ENCODE measurements around the gene PRR5. TPM values are rescaled to one million over a fixed set of nuclear protein-coding genes. Genes with fewer than 3 reads are reported as not detected.

PRR5 gene
- total and polyA plus RNA-seq, 2 donors (not counting 1 experiment from before 2014, with no cell fraction given): 2.4 to 8.6 TPM

- Histone ChIP-seq H4K20me1 (ENCODE audit: control insufficient read depth, extremely low read depth, insufficient read depth, low read length) (no peaks in the 10 kb centered on the region), H3K4me1 (ENCODE audit: control insufficient read depth, extremely low read depth, insufficient read depth, low read length) (peaks cover 9% of the 10 kb centered on the region), H2AFZ (ENCODE audit: low read length) (no peak overlapping the region), H3K4me2 (ENCODE audit: extremely low read depth, insufficient read depth, low read length) (no peak overlapping the region), H3K27ac (ENCODE audit: insufficient read depth, low read length) (no peak overlapping the region), H3K36me3 (ENCODE audit: control insufficient read depth, insufficient read depth, low read length) (no peaks in the 10 kb centered on the region), H3K9ac (ENCODE audit: insufficient read depth, low read length) (no peak overlapping the region), H3K4me3 (replicated peaks in 1 of 4; ENCODE audit: control extremely low read depth in 1 of 4, insufficient read depth in 1 of 4, low read depth in 3 of 4, low read length in 4 of 4) (no peak overlapping the region), H3K9me3 (ENCODE audit: control insufficient read depth, insufficient read depth, low read depth, low read length) (no peaks in the 10 kb centered on the region), H3K27me3 (ENCODE audit: control insufficient read depth, insufficient read depth, low read length) (no peaks in the 10 kb centered on the region), H3K79me2 (ENCODE audit: control insufficient read depth, insufficient read depth, low read length) (no peaks in the 10 kb centered on the region)
- DNase-seq (ENCODE audit: low read depth in 2 of 2): no peak
- TF ChIP-seq, protein P1, sequence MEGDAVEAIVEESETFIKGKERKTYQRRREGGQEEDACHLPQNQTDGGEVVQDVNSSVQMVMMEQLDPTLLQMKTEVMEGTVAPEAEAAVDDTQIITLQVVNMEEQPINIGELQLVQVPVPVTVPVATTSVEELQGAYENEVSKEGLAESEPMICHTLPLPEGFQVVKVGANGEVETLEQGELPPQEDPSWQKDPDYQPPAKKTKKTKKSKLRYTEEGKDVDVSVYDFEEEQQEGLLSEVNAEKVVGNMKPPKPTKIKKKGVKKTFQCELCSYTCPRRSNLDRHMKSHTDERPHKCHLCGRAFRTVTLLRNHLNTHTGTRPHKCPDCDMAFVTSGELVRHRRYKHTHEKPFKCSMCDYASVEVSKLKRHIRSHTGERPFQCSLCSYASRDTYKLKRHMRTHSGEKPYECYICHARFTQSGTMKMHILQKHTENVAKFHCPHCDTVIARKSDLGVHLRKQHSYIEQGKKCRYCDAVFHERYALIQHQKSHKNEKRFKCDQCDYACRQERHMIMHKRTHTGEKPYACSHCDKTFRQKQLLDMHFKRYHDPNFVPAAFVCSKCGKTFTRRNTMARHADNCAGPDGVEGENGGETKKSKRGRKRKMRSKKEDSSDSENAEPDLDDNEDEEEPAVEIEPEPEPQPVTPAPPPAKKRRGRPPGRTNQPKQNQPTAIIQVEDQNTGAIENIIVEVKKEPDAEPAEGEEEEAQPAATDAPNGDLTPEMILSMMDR (conservative IDR thresholded peaks at IDR 0.05 in 1 of 2, IDR thresholded peaks at IDR 0.05 in 1 of 2; ENCODE audit: low read depth in 1 of 2, low read length in 2 of 2): no peak
- TF ChIP-seq EZH2 (IDR thresholded peaks at IDR 0.05; ENCODE audit: low read length, missing control alignments): no peak
These were observed 18.1 kb upstream of the PRR5 start for GRCh38 chr22:44683881-44684280.

DNA sequence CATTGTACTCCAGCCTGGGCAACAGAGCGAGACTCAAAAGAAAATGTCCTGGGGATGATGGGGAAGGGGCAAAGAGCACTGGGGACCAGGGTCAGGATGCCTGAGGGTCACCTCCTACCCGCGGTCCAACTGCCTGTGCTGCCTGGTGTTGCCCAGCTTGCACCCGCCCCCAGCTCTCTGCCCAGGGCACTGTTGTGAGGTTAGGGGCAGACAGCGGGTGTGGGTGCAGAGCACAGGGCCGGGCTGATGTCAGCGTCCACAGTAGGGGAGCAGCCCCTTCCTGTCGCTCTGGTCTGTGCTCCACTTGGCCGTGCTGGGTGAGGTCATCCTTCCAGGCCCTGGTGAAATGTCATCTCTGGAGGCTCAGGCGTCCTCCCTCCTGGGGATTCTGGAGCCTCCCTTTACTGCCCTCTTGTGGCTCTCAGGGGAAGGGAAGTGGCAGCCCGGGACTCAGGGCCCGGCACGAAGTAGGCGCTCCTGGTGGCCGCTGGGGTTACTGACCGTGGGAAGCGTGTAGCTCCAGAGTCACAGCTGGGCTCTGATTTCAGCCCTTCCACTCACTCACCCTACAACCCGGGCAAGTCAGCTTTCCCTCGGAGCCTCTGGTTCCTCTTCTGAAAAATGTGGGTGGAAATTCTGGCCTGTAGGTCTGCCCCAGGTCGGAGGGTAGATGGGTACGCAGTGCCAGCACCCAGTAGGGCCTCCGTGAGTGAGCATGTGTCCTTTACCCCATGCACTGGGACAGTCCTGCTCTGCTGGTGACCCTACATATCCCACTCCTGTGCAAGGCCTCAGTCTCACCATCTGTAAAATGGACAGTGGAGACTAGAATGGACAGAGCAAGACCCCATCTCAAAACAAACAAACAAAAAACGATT lies 17.3 kb upstream of the PRR5 start:
- no peak overlapping the region for H3K4me3 ChIP-seq (replicated peaks in 1 of 4; ENCODE audit: control extremely low read depth in 1 of 4, insufficient read depth in 1 of 4, low read depth in 3 of 4, low read length in 4 of 4)
- no peaks in the 10 kb centered on the region for H3K9me3 ChIP-seq (ENCODE audit: control insufficient read depth, insufficient read depth, low read depth, low read length)
- peak; percentile 86 to 90 for DNase-seq (ENCODE audit: low read depth in 2 of 2)
- peak overlapping the region; percentile 19 for H2AFZ ChIP-seq (ENCODE audit: low read length)
- H4K20me1 ChIP-seq (ENCODE audit: control insufficient read depth, extremely low read depth, insufficient read depth, low read length): no peaks in the 10 kb centered on the region
- TF ChIP-seq, protein P1 (conservative IDR thresholded peaks at IDR 0.05 in 1 of 2, IDR thresholded peaks at IDR 0.05 in 1 of 2; ENCODE audit: low read depth in 1 of 2, low read length in 2 of 2): peak; percentile 99 to 100
- TF ChIP-seq EZH2 (IDR thresholded peaks at IDR 0.05; ENCODE audit: low read length, missing control alignments): no peak
- H3K9ac ChIP-seq (ENCODE audit: insufficient read depth, low read length): no peak overlapping the region
- H3K36me3 ChIP-seq (ENCODE audit: control insufficient read depth, insufficient read depth, low read length): no peaks in the 10 kb centered on the region
- H3K79me2 ChIP-seq (ENCODE audit: control insufficient read depth, insufficient read depth, low read length): no peaks in the 10 kb centered on the region
- H3K4me1 ChIP-seq (ENCODE audit: control insufficient read depth, extremely low read depth, insufficient read depth, low read length): peaks cover 9% of the 10 kb centered on the region
- no peaks in the 10 kb centered on the region for H3K27me3 ChIP-seq (ENCODE audit: control insufficient read depth, insufficient read depth, low read length)
- peak overlapping the region; percentile 29 for H3K27ac ChIP-seq (ENCODE audit: insufficient read depth, low read length)
- peak overlapping the region; percentile 29 for H3K4me2 ChIP-seq (ENCODE audit: extremely low read depth, insufficient read depth, low read length)

DNA sequence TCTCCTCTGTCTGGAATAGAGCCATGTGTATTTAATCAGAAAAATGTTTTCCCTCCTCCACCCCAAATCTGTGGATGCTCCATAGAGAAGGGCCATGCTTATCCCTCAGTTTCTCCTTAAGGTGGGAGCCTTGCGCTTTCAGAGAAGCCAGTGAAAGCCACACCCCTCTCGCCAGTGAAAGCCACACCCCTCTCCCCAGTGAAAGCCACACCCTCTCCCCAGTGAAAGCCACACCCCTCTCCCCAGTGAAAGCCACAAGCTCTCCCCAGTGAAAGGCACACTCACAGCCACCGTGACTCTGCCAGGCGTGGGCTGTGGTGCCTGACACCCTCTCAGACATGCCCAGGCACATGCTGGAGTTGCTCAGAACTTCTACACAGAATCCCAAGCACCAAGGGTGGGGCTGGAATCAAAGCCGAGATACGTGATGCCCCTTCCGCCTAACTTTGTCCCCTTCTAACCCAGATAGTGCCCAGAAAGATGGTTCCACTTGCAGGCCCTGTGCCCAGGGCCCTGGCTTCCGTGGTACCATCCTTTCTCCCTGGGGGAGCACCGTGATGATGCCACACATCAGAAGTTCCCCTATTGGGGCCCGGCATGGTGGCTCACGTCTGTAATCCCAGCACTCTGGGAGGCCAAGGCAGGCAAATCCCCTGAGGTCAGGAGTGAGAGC lies 16.5 kb upstream of the PRR5 start:
- Histone ChIP-seq H3K36me3 (ENCODE audit: control insufficient read depth, insufficient read depth, low read length) (no peaks in the 10 kb centered on the region), H3K9me3 (ENCODE audit: control insufficient read depth, insufficient read depth, low read depth, low read length) (no peaks in the 10 kb centered on the region), H3K4me1 (ENCODE audit: control insufficient read depth, extremely low read depth, insufficient read depth, low read length) (peaks cover 9% of the 10 kb centered on the region), H3K27ac (ENCODE audit: insufficient read depth, low read length) (no peak overlapping the region), H3K4me2 (ENCODE audit: extremely low read depth, insufficient read depth, low read length) (no peak overlapping the region), H2AFZ (ENCODE audit: low read length) (no peak overlapping the region), H3K9ac (ENCODE audit: insufficient read depth, low read length) (no peak overlapping the region), H4K20me1 (ENCODE audit: control insufficient read depth, extremely low read depth, insufficient read depth, low read length) (no peaks in the 10 kb centered on the region), H3K79me2 (ENCODE audit: control insufficient read depth, insufficient read depth, low read length) (no peaks in the 10 kb centered on the region), H3K4me3 (replicated peaks in 1 of 4; ENCODE audit: control extremely low read depth in 1 of 4, insufficient read depth in 1 of 4, low read depth in 3 of 4, low read length in 4 of 4) (no peak overlapping the region), H3K27me3 (ENCODE audit: control insufficient read depth, insufficient read depth, low read length) (no peaks in the 10 kb centered on the region)
- DNase-seq (ENCODE audit: low read depth in 2 of 2): peak; percentile 43 to 60
- TF ChIP-seq, protein P1 (conservative IDR thresholded peaks at IDR 0.05 in 1 of 2, IDR thresholded peaks at IDR 0.05 in 1 of 2; ENCODE audit: low read depth in 1 of 2, low read length in 2 of 2): no peak
- no peak for TF ChIP-seq EZH2 (IDR thresholded peaks at IDR 0.05; ENCODE audit: low read length, missing control alignments)
